Right ventricle myocardium superior (tissue), 1 donor: ENCODE data around the gene HELZ. TPM values are rescaled to one million over a fixed set of nuclear protein-coding genes. Genes with fewer than 3 reads are reported as not detected.
"Not testable (repeated sequence)": the region's sequence is repeated elsewhere in the genome, so short reads cannot be mapped to it uniquely, and the experiment has no call there.

Source experiments
- ATAC-seq: fragments of 200-7000 bp; cut with Tn5 transposase; one replicate; pipeline ENCODE4 v1.9.1; 2020; ENCODE audit warnings: mild to moderate bottlenecking; ENCODE audit not compliant: poor library complexity
- DNase-seq: peaks from one replicate; pipeline ENCODE4 v3.0.0-alpha.2; 2020
- intact Hi-C: fragments of 100-400 bp; cut with DNase I; formaldehyde crosslinking; loops from one replicate; pipeline ENCODE4 v1.11.2; 2022
- long read RNA-seq: library from polyadenylated mRNA; unstranded; transcript quantifications from one replicate; pipeline ENCODE4 v2.0.0, GENCODE V29; 2021
- total RNA-seq: library from RNA; stranded (reverse); fragmentation: NEBNext Ultra II Directional; extraction: Animal tissue kit (Norgen Biotek cat#: 25700); gene quantifications from one replicate; pipeline ENCODE4 v1.2.1, GENCODE V29; 2021
- donor health status: DM: no; HTN: yes; CAD: no; lungs with severe emphysema.

The HELZ gene
- total RNA-seq, result 33.3 TPM
- long read RNA-seq, partial matches to known transcripts, result 6 of 9 reads
- long read RNA-seq, other reads (novel, unspliced or antisense), result 2 of 9 reads

- intact Hi-C loops, result no loop called here
- peak; percentile 95 for ATAC-seq
- DNase-seq, result peak; percentile 81
Observed at GRCh38 chr17:67245073-67245693, at the start of gene HELZ. Gene HELZ, minus strand, starts transcription at chr17:67245196. Its CDS starts 26,392 bp downstream, at chr17:67218804.

- intact Hi-C loops, result loop anchor here (5.0 kb wide), 1 partner anchor 71 kb away; no protein-coding TSS in a partner anchor
- ATAC-seq (peak; percentile 78), DNase-seq (peak; percentile 81)
Observed at GRCh38 chr17:67293251-67294203, 48.5 kb upstream of the HELZ start.

GRCh38 chr17:67290711-67291291 is 45.8 kb upstream of the HELZ start:
- ATAC-seq (no peak), DNase-seq (no peak)
- intact Hi-C loops, result loop anchor here (5.0 kb wide), 1 partner anchor 68 kb away; no protein-coding TSS in a partner anchor

GRCh38 chr17:67290244-67290643 is 45.2 kb upstream of the HELZ start:
- DNase-seq (no peak), ATAC-seq (no peak)
- intact Hi-C loops, result loop anchor here (5.0 kb wide), 1 partner anchor 68 kb away; no protein-coding TSS in a partner anchor

GRCh38 chr17:67289181-67289876 is 44.3 kb upstream of the HELZ start:
- intact Hi-C loops, result no loop called here
- peak; percentile 93 for DNase-seq
- peak; percentile 89 for ATAC-seq

GRCh38 chr17:67286826-67287225 is 41.8 kb upstream of the HELZ start:
- DNase-seq, ATAC-seq, intact Hi-C loops: not testable (repeated sequence)

GRCh38 chr17:67285360-67285759 is 40.4 kb upstream of the HELZ start:
- DNase-seq (no peak), ATAC-seq (no peak)
- intact Hi-C loops, result no loop called here

- intact Hi-C loops, result no loop called here
- no peak for DNase-seq
- ATAC-seq, result no peak
Observed at GRCh38 chr17:67283731-67284516, 38.9 kb upstream of the HELZ start.

GRCh38 chr17:67281743-67282142 is 36.7 kb upstream of the HELZ start:
- intact Hi-C loops, result no loop called here
- ATAC-seq (no peak), DNase-seq (no peak)

GRCh38 chr17:67281053-67281452 is 36.1 kb upstream of the HELZ start:
- DNase-seq (no peak), ATAC-seq (peak; percentile 29)
- intact Hi-C loops, result no loop called here

GRCh38 chr17:67280279-67280678 is 35.3 kb upstream of the HELZ start:
- DNase-seq (peak; percentile 50), ATAC-seq (peak; percentile 88)
- intact Hi-C loops, result no loop called here

- no peak for ATAC-seq
- intact Hi-C loops, result no loop called here
- no peak for DNase-seq
Observed at GRCh38 chr17:67279115-67279514, 34.1 kb upstream of the HELZ start.

GRCh38 chr17:67278363-67278762 is 33.4 kb upstream of the HELZ start:
- no peak for DNase-seq
- intact Hi-C loops, result no loop called here
- ATAC-seq, result no peak

- ATAC-seq, result no peak
- no peak for DNase-seq
- intact Hi-C loops, result no loop called here
Observed at GRCh38 chr17:67276075-67276474, 31.1 kb upstream of the HELZ start.

GRCh38 chr17:67274466-67274865 is 29.5 kb upstream of the HELZ start:
- no peak for ATAC-seq
- intact Hi-C loops, result no loop called here

GRCh38 chr17:67273900-67274299 is 28.9 kb upstream of the HELZ start:
- intact Hi-C loops, result no loop called here
- no peak for ATAC-seq

More at GRCh38 chr17:67274466-67274865, 29.5 kb upstream of the HELZ start:
- DNase-seq, result no peak

GRCh38 chr17:67272312-67273047 is 27.5 kb upstream of the HELZ start:
- no peak for ATAC-seq
- DNase-seq, result no peak
- intact Hi-C loops, result no loop called here

More at GRCh38 chr17:67273900-67274299, 28.9 kb upstream of the HELZ start:
- DNase-seq, result no peak
